ENCODE results near the gene MRPL23.

DNA sequence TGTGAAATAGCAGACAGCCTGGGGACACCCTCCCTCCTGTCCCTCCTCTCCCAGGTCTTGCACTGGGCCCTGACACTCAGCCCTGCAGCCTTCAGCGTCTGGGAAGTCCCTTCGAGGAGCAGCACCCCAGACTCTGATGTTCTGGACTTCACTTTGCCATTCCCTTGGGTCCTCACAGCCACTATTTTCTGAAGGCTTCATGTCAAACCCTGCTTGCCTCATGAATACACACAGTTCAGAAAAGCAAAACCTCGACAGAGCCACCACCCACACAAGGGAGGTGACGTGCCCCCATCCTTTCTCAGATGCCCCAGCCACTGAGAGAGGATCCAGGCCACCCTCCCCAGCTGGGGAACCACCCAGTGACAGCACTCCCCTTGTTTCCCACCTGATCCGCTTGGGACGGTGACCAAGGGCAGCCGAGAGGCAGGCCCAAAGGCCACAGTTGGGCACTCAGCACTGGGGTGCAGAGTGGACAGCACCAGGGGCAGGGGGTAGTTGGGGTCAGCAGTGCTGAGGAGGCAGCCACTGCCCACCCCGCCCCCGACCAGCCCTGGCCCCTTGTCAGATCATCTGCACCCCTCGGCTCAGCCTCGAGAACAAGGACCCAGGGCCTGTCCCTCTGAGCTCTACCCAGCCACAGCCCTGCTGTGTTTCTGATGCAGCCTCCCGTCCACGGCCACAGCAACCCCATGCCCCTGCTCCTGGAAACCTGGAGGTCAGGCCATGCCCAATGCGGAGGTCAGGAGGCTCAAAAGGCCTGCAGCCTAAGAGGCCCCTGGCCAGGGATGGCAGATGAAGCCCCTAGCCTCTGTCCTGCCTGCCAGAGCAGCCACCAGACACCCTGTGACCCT lies 30.8 kb upstream of the MRPL23 start:
- TF ChIP-seq, protein P1, sequence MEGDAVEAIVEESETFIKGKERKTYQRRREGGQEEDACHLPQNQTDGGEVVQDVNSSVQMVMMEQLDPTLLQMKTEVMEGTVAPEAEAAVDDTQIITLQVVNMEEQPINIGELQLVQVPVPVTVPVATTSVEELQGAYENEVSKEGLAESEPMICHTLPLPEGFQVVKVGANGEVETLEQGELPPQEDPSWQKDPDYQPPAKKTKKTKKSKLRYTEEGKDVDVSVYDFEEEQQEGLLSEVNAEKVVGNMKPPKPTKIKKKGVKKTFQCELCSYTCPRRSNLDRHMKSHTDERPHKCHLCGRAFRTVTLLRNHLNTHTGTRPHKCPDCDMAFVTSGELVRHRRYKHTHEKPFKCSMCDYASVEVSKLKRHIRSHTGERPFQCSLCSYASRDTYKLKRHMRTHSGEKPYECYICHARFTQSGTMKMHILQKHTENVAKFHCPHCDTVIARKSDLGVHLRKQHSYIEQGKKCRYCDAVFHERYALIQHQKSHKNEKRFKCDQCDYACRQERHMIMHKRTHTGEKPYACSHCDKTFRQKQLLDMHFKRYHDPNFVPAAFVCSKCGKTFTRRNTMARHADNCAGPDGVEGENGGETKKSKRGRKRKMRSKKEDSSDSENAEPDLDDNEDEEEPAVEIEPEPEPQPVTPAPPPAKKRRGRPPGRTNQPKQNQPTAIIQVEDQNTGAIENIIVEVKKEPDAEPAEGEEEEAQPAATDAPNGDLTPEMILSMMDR (IDR thresholded peaks at IDR 0.05): no peak
- no peak for TF ChIP-seq POLR2AphosphoS5 (IDR thresholded peaks at IDR 0.05; ENCODE audit: insufficient read depth in 1 of 2, low read depth in 1 of 2)
